C4-2B (cell line): ENCODE results near the gene ATP7B.

ENCODE experiments used
- CTCF ChIP-seq: fragments of 450-650 bp; conservative IDR thresholded peaks from 2 replicates; pipeline ENCODE4 v1.5.1; 2017; ENCODE audit warnings: mild to moderate bottlenecking
- ZFX ChIP-seq: fragments of 450-650 bp; IDR thresholded peaks from 2 replicates; pipeline ENCODE4 v1.6.1; 2017

GRCh38 chr13:52034616-52035226, 23.5 kb upstream of the ATP7B start:
- TF ChIP-seq CTCF (no peak), ZFX (no peak)
